CD1c-positive myeloid dendritic cell (primary cell): Measurements from ENCODE around the gene TMEM63C.
A peak's percentile ranks its signal among the peaks of the same experiment; 100 is the strongest.

ENCODE experiments used
- DNase-seq: peaks from one replicate; pipeline ENCODE4 v3.0.0-alpha.2; 2016; ENCODE audit errors: extremely low spot score

Gene TMEM63C

GRCh38 chr14:77195766-77196165 lies 14.2 kb downstream of the TMEM63C start:
- no peak for DNase-seq

- no peak for DNase-seq
Measured at GRCh38 chr14:77197988-77198387, 16.4 kb downstream of the TMEM63C start.

DNA sequence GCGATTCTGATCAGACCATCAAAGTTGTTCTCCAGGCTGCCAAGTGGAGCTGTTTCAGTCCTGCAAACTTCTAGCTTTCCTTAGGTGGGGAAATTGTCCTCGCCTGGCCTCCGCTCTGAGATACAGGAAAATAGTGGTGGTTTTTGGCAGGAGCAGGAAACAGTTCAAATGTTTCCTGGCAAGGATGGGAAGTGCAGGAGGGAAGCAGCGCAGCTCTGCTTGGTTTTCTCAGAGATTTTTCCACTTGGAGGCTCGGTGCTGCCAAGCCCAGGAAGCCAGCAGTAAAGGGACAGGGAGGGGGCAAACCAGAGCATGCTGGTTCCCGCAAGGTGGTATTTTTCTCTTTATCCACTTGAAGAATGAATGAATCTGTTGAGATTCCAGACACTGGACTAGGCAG lies 17.0 kb downstream of the TMEM63C start:
- no peak for DNase-seq

DNA sequence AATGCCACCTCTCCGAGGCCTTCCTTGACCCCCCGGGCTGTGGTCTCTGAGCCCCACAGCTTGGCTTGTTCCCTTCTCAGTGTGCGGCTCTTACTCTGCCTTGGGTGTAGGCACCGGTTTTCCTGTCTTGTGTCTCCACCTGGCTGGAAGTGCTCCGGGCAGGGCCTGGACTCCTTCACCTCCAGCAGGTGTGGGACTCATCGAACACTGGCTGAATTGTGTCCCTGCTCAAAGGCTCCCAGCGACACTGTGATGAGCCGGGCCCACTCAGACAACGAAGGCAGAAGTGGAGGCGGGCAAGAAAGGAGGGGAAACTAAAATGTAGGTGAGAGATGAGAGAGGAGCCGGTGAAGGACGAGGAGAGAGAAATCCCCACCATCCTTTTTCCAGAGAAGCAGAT lies 18.0 kb downstream of the TMEM63C start:
- DNase-seq: no peak

DNA sequence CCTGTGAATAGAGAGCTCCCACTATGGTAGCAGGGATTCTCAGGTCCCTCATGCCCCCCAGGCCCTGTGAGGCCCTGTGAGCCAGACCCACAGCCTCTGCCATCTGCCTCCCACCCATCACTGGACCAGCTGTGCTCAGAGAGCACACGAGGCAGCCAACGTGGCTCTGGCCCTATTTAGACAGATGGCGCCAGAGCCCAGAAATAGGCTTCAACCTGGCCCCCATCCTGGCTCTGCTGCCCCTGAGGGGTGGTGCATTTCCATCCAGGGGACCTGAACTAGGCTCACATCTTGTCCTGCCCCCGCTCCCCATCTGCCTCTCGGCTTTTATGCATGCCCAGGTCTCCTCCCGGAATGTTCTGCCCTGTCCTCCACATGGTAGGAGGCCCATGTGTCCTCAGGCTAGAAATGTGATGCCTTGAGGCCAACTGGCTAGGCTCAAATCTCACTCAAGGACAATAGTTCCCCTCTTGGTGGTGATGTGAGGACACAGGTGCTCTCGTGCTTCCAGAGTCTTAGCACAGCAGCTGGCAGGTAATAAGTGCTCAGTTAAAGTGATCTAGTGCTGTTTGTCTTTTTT lies 18.9 kb downstream of the TMEM63C start:
- no peak for DNase-seq

GRCh38 chr14:77201696-77202095 lies 20.1 kb downstream of the TMEM63C start:
- no peak for DNase-seq

- DNase-seq: no peak
Measured at GRCh38 chr14:77203611-77204458, 22.2 kb downstream of the TMEM63C start.

- no peak for DNase-seq
Measured at GRCh38 chr14:77204459-77204771, 22.8 kb downstream of the TMEM63C start.

- DNase-seq: no peak
Measured at GRCh38 chr14:77204907-77205306, 23.3 kb downstream of the TMEM63C start.

DNA sequence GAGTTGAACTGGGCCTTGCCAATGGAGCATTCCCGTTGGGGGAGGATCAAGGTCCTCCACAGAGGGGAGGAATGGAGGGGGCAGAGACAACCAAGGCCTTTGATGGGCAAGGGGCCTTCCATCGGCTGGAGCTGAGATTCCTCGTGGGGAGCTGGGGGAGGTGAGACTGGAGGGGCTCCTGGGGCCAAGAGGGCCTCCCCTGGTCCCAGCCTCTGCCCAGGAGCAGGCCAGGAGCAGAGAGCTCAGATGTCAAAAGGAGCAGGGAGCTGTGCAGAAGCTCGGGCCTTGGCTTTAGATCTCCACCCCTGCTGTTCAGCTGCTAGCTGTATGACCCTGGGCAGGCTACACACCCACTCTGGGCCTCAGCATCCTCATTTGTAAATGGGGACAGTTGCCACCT lies 24.0 kb downstream of the TMEM63C start:
- no peak for DNase-seq

- DNase-seq: no peak
Measured at GRCh38 chr14:77206261-77206824, 24.7 kb downstream of the TMEM63C start.

- no peak for DNase-seq
Measured at GRCh38 chr14:77206877-77207389, 25.3 kb downstream of the TMEM63C start.

- DNase-seq: peak; percentile 50
Measured at GRCh38 chr14:77208291-77208978, 26.8 kb downstream of the TMEM63C start.

DNA sequence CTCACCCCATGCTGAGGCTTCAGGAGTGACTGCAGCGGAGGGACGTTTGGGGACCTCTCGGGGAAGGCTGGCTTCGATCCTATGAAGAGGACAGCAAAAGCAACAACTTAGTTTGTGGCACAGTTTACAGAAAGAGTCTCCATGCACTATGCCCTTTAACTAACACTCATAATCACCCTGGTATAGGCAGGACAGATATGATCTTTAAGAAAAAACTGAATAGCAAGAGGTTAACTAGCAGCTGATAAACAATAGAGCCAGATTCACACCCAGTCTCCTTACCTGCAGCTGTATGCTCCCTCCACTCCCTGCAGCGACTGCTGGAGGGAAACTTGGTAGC lies 27.4 kb downstream of the TMEM63C start:
- DNase-seq: no peak

DNA sequence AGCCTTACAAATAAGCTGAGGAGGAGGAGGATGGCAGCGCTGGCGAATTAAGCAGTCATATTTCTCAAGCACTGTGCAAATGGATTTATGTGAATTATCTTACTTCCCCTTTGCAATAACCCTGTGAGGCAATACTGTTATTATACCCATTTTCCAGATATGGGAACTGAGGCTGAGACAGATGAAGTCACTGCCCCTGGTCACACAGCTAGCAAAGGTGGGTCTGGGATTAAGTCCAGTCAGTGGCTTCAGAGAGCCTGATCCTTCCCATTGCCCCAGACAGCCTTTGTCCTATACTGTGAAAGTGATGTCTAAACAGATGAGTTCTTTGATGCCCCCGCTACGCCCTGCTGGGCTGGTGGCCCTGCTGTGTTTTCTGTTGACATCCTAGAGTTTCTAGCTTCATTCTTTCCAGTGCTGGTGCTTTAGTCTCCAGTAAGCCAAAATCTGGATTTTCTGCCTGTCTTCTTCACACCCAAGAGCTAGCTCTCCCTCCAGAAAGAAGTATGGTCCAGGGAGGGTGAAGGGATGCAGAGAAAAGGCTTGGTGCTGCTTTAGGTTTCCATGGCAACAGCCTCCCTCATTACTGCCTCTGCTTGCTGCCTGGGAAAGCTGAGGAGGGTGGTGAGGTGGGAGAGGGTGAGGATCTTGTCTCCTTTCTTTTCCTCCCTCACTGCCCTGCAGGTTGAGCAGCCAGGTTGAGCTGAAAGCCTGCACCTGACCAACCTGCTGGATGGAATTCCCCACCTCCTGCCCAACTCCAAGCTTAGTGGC lies 30.7 kb downstream of the TMEM63C start:
- no peak for DNase-seq

DNA sequence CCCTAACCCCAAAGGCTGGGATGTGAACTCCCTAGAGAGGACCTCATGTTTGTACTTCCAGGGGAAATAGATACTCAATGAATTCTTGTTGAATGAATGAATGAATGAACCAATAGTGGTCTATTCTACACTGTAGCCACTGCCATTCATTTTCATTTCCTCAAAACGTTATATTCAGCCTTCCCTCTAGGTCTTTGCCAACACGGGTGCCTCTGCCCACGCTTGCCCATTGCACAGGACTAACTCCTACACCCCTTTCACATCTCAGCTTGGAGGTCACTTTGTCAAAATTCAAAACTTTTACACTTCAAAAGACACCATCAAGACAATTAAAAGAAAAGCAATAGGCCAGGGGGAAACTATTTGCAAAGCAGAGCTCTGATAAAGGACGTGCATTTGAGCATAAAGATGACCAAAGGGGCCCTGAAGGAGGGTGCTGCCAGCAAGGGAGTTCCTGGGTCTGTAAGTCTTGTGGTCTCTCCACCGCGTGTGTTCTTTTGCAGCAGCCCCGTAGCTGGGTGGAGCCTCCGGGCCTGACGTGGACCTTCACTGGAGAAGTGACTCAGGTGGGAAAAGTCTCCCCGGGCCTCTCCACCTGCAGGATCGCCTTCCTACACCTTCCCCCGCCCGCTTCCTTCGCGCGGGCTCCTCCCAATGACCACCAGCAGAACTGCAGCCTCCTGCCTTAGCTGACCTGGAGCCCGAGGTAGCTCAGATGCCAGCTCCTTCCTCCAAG lies 31.5 kb downstream of the TMEM63C start:
- DNase-seq: peak; percentile 51

- DNase-seq: no peak
Measured at GRCh38 chr14:77213679-77214016, 32.0 kb downstream of the TMEM63C start.

GRCh38 chr14:77214216-77214615 lies 32.6 kb downstream of the TMEM63C start:
- DNase-seq: no peak

DNA sequence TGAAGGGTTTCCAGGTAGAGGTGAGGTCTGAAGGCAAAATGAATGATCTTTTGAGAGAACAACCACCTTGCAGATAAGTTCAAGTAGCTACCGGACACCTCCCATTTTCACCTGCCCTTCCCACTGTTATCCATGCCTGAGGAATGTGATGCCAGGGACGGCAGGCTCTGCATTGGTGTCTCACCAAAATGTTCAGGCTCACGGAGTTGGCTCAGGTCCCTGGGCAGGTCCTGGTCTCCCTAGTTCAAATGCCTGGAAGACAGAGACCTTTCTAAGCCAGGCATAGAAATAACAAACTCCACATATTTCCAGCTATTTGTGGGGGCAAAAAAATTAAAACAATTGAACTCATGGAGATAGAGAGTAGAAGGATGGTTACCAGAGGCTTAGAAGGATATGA lies 36.0 kb downstream of the TMEM63C start:
- DNase-seq: no peak

DNA sequence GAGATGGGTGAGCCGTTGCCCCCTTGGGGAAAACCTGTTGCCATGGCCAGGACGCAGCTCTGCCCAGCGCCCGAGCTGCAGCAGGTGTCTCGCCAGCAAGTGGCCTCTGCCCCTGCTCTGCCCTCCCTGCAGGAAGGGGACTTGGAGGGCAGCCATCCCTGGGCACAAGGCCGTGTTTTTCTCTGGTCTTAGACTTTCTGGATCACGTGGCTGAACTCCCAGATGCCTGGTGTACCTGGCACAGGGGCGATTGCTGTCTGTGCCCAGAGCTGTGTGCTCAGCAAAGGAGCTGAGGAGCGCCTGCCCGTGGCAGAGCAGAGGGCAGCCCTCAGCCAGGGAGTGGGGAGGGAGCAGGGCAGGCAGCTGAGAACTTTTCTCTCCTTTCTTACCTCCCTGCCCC lies 38.0 kb downstream of the TMEM63C start:
- no peak for DNase-seq
